SJSA1 (cell line): ENCODE results near the gene CXCR5. TPM values are rescaled to one million over a fixed set of nuclear protein-coding genes. Genes with fewer than 3 reads are reported as not detected.

ENCODE experiments used
- DNase-seq, 2 experiments: peaks; one replicate each; pipeline ENCODE4 v3.0.0-alpha.2; 2015 to 2020; ENCODE audit warnings: low spot score in 2 of 2, low read depth in 1 of 2
- H3K27ac ChIP-seq: fragments of 250-450 bp; sonication (Bioruptor Pico); 2 replicates; pipeline ENCODE4 v1.5.1; 2020; ENCODE audit warnings: mild to moderate bottlenecking, moderate library complexity
- H3K27me3 ChIP-seq: fragments of 250-450 bp; sonication (Bioruptor Pico); replicated peaks from 2 replicates; pipeline ENCODE4 v1.5.1; 2020; ENCODE audit warnings: mild to moderate bottlenecking, moderate library complexity
- H3K36me3 ChIP-seq: fragments of 250-450 bp; sonication (Bioruptor Pico); 2 replicates; pipeline ENCODE4 v1.5.1; 2020; ENCODE audit warnings: mild to moderate bottlenecking
- H3K4me1 ChIP-seq: fragments of 250-450 bp; sonication (Bioruptor Pico); replicated peaks from 2 replicates; pipeline ENCODE4 v1.6.1; 2021; ENCODE audit warnings: mild to moderate bottlenecking
- H3K4me3 ChIP-seq: fragments of 250-450 bp; sonication (Bioruptor Pico); 2 replicates; pipeline ENCODE4 v1.5.1; 2020; ENCODE audit warnings: mild to moderate bottlenecking
- H3K9me3 ChIP-seq: fragments of 250-450 bp; sonication (Bioruptor Pico); replicated peaks from 2 replicates; pipeline ENCODE4 v1.5.1; 2020; ENCODE audit warnings: mild to moderate bottlenecking
- total RNA-seq: library from RNA; depleted of rRNA; stranded (reverse); fragments of >200 nt; shearing (Covaris generic); gene quantifications from 2 replicates; pipeline ENCODE4 v1.2.3, GENCODE V29; 2014

CXCR5 gene
- total RNA-seq, 1 experiment from 2014 or later, result not detected

DNA sequence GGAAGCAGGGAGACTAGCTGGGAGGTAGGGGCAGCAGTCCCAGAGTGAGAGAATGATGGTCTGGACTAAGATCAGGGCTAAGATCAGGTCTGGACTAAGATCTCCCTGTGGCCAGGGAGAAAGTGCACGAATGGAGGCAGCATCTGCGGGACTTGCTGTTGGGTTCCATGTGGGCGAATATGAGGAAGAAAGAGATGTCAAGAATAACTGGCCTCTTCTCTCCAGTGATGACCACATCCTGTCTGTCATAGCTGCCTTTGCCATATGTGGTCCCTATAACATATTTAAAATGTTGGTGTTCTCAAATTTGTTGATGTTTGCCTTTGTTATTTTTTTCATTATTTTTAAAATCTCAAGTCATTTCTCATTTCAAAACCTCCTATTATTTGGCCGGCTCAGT, 27.4 kb upstream of the CXCR5 start:
- DNase-seq, result no peak
- no peak overlapping the region for H3K27ac ChIP-seq
- no peaks in the 10 kb centered on the region for H3K9me3 ChIP-seq
- no peak overlapping the region for H3K4me3 ChIP-seq
- H3K4me1 ChIP-seq, result no peaks in the 10 kb centered on the region
- no peaks in the 10 kb centered on the region for H3K27me3 ChIP-seq
- H3K36me3 ChIP-seq, result no peaks in the 10 kb centered on the region

DNA sequence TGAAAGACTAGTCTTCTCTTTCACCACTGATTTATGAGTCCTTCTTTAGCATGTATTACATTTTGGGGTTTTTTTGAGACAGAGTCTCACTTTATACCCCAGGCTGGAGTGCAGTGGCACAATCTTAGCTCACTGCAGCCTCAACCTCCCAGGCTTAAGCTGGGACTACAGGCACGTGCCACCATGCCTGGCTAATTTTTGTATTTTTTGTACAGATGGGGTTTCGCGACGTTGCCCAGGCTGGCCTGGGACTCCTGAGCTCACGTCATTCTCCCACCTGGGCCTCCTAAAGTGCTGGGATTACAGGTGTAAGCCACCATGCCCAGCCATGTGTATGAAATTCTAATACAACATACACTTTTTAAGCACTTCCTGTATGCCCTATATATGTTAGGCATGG, 26.3 kb upstream of the CXCR5 start:
- no peaks in the 10 kb centered on the region for H3K9me3 ChIP-seq
- no peak overlapping the region for H3K4me3 ChIP-seq
- no peaks in the 10 kb centered on the region for H3K4me1 ChIP-seq
- no peak overlapping the region for H3K27ac ChIP-seq
- H3K36me3 ChIP-seq, result no peaks in the 10 kb centered on the region
- H3K27me3 ChIP-seq, result no peaks in the 10 kb centered on the region
- no peak for DNase-seq

- H3K27me3 ChIP-seq, result no peaks in the 10 kb centered on the region
- H3K9me3 ChIP-seq, result no peaks in the 10 kb centered on the region
- H3K4me3 ChIP-seq, result no peak overlapping the region
- DNase-seq, result no peak
- no peaks in the 10 kb centered on the region for H3K4me1 ChIP-seq
- H3K36me3 ChIP-seq, result no peaks in the 10 kb centered on the region
- H3K27ac ChIP-seq, result no peak overlapping the region
Measured at GRCh38 chr11:118859973-118860372, 23.7 kb upstream of the CXCR5 start.

DNA sequence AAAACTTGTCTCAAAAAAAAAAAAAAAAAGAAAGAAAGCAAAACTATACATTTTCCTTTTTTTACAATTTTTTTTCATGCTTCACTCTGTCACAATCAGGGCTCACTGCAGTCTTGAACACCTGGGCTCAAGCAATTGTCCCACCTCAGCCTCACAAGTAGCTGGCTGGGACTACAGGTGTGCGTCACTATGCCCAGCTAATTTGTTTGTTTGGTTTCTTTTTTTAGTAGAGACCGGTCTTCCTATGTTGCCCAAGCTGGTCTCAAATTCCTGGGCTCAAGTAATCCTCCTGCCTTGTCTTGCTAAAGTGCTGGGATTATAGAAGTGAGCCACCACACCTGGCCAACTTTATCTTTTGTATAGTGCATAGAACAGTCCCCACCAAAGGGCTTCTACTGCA, 15.0 kb upstream of the CXCR5 start:
- Histone ChIP-seq H3K4me3 (no peak overlapping the region), H3K4me1 (no peaks in the 10 kb centered on the region), H3K27me3 (no peaks in the 10 kb centered on the region), H3K9me3 (no peaks in the 10 kb centered on the region), H3K27ac (no peak overlapping the region), H3K36me3 (no peaks in the 10 kb centered on the region)
- no peak for DNase-seq

DNA sequence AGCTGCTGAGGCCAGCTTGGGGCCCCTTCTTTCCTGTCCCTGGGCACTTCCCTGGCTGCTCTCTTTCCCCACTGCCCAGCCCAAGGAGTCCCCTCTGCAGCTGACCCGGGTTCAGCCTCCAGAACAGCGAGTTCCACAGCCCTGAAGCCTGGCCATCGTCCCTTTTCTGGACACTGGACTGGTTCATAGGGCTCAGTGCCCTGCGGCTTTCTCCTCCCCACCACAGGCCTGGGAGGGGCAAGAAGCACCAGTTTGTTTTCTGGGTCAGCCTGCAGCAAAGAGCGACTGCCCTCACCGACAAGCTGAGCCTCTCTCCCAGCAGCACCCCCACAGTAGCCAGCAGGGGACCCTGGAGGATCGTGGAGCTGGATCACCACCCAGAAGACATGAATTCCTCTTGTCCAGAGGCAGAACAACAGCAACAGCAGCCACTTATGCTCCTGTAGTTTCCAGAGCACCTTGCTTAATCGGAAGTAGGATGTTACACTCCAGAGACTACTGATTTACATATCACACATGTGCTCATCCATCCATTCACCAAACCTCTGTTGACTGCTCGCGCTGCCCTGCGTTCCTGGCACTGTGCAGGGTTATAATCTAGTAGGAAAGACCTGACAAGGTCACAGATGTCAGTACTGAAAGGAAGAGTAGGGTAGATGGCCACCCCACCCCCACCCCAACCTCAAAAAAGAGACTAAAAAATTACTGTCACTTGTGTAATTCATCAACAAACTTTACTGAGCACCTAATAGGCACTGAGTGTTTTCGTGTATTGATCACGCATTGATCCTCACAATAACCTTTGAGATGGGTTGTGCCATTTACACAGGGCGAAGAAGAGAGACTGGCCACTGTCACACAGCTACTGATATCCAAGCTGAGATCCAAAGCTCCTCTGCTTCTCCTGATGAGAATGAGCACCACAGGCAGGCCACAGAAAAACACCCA, 13.0 kb upstream of the CXCR5 start:
- Histone ChIP-seq H3K4me3 (no peak overlapping the region), H3K9me3 (no peaks in the 10 kb centered on the region), H3K27me3 (no peaks in the 10 kb centered on the region), H3K27ac (no peak overlapping the region), H3K4me1 (no peaks in the 10 kb centered on the region), H3K36me3 (no peaks in the 10 kb centered on the region)
- DNase-seq, result no peak

DNA sequence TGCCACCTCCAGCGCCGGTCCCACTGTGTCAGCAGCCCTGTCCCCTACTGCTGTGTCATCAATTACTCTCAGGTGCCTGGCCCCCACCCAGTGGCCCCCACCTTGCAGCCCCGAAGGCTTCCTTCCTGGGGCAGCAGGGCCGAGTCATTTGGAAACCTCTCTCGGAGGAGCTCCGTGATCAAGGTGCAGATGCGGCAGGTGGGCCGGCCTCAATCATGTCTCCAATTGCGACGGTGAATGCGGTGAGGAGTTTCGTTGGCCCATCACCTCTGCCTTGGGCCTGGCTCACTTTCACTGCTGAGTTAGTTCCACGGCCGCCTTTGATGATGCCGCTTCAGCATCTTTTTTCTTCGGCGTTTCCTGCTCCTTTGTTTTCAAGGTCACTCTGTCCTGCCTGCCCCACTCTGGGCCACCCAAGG, 11.3 kb upstream of the CXCR5 start:
- Histone ChIP-seq H3K4me1 (no peaks in the 10 kb centered on the region), H3K9me3 (no peaks in the 10 kb centered on the region), H3K36me3 (no peaks in the 10 kb centered on the region), H3K27me3 (no peaks in the 10 kb centered on the region), H3K4me3 (no peak overlapping the region), H3K27ac (no peak overlapping the region)
- no peak for DNase-seq

DNA sequence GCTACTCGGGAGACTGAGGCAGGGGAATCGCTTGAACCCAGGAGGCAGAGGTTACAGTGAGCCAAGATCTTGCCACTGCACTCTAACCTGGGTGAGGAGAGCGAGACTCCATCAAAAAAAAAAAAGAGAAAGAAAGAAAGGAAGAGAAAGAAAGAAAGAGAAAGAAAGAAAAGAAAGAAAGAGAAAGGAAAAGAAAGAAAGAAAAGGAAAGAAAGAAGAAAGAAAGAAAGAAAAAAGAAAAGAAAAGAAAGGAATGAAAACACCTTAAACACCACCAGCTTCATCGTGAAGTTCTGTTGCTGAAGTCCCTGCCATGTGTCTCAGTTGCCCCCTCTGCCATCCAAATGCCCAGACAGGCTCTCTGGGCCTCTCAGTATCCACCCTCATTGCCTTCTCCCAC, 9.9 kb upstream of the CXCR5 start:
- H3K36me3 ChIP-seq, result no peaks in the 10 kb centered on the region
- H3K27me3 ChIP-seq, result no peaks in the 10 kb centered on the region

GRCh38 chr11:118876286-118876685, 7.4 kb upstream of the CXCR5 start:
- no peaks in the 10 kb centered on the region for H3K36me3 ChIP-seq
- H3K27me3 ChIP-seq, result no peaks in the 10 kb centered on the region
- no peak for DNase-seq
- no peaks in the 10 kb centered on the region for H3K4me1 ChIP-seq
- H3K27ac ChIP-seq, result no peak overlapping the region
- H3K9me3 ChIP-seq, result no peaks in the 10 kb centered on the region
- no peak overlapping the region for H3K4me3 ChIP-seq

More for the DNA sequence above, 9.9 kb upstream of the CXCR5 start:
- Histone ChIP-seq H3K4me3 (no peak overlapping the region), H3K27ac (no peak overlapping the region), H3K9me3 (no peaks in the 10 kb centered on the region), H3K4me1 (no peaks in the 10 kb centered on the region)
- no peak for DNase-seq

DNA sequence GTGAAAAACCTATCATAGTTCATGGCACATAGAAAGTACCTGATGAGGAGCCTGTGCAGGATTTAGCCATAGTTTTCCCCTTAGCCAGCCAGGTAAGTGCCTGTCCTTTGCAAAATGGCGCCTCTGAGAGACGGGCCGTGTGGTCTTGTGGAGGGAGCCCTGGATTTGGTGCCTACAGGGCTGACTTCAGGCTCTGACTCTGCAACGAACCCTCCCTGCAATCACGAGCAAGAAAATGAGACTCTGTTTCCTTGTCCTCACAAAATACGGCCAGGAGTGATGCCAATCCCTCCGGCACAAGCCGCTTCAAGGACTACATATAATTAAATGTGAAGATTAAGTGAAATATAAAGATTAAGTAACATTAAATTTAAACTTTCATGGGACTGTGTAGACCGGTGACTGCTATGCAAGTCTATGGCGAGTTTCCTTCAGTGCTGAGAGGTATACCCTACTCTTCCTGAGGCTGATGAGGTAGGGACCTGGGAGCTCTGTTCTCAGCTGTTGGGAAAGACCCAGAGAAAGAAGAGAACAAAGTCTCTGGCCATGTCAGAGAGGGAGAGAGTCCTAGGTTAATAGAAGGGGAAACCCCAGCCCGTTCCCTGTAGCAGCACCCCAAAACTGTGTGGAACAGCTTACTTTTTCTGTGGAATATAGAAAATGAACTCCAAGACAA, 6.1 kb upstream of the CXCR5 start:
- H3K27ac ChIP-seq, result no peak overlapping the region
- H3K4me3 ChIP-seq, result no peak overlapping the region
- H3K36me3 ChIP-seq, result no peaks in the 10 kb centered on the region
- no peaks in the 10 kb centered on the region for H3K27me3 ChIP-seq
- H3K4me1 ChIP-seq, result no peaks in the 10 kb centered on the region
- no peak for DNase-seq
- no peaks in the 10 kb centered on the region for H3K9me3 ChIP-seq

DNA sequence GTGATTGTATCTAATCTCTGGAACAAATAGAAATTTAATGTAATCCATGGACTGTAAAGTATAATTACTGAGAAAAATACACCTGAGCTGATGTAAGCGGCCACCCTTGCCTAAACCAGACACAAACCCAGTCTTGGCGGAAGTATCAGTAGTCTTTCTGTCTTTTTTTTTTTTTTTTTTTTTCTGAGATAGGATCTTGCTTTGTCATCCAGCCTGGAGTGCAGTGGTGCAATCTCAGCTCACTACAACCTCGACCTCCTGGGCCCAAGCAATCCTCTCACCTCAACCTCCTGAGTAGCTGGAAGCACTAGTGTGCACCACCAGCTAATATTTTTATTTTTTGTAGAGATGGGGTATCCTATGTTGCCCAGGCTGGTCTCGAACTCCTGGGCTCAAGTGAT, 5.5 kb upstream of the CXCR5 start:
- no peak overlapping the region for H3K4me3 ChIP-seq
- H3K36me3 ChIP-seq, result no peaks in the 10 kb centered on the region
- H3K27ac ChIP-seq, result no peak overlapping the region
- no peaks in the 10 kb centered on the region for H3K4me1 ChIP-seq
- DNase-seq, result no peak
- no peaks in the 10 kb centered on the region for H3K27me3 ChIP-seq
- H3K9me3 ChIP-seq, result no peaks in the 10 kb centered on the region

DNA sequence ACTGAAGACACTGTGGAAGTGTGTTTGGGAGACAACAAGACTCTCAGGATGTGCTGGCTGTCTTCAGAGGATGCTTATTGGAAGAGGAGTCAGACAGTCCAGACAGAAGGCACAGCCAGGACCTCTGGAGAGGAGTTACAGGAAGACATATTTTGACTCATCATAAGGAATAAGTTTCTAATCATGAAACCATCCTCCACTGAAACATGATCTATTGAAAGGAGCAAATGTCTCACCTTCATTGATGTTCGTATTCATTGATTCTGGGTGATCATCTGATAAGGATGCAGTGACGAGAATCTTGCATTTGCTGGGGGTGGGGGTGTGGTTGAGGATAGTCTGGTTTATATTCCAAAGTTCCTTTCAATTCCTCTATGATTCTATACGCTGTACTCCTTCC, 2.5 kb upstream of the CXCR5 start:
- H3K9me3 ChIP-seq, result no peaks in the 10 kb centered on the region
- H3K27me3 ChIP-seq, result no peaks in the 10 kb centered on the region
- H3K4me1 ChIP-seq, result no peaks in the 10 kb centered on the region
- no peak overlapping the region for H3K4me3 ChIP-seq
- no peaks in the 10 kb centered on the region for H3K36me3 ChIP-seq
- no peak overlapping the region for H3K27ac ChIP-seq
- no peak for DNase-seq

GRCh38 chr11:118882491-118882890, 1.2 kb upstream of the CXCR5 start:
- no peaks in the 10 kb centered on the region for H3K9me3 ChIP-seq
- no peaks in the 10 kb centered on the region for H3K27me3 ChIP-seq
- H3K4me3 ChIP-seq, result no peak overlapping the region
- peaks cover 3% of the 10 kb centered on the region for H3K4me1 ChIP-seq
- DNase-seq, result no peak
- no peaks in the 10 kb centered on the region for H3K36me3 ChIP-seq
- H3K27ac ChIP-seq, result no peak overlapping the region

GRCh38 chr11:118883004-118883367, 706 bp upstream of the CXCR5 start:
- Histone ChIP-seq H3K4me3 (no peak overlapping the region), H3K36me3 (no peaks in the 10 kb centered on the region), H3K4me1 (peaks cover 8% of the 10 kb centered on the region), H3K9me3 (no peaks in the 10 kb centered on the region), H3K27ac (no peak overlapping the region), H3K27me3 (no peaks in the 10 kb centered on the region)
- no peak for DNase-seq

DNA sequence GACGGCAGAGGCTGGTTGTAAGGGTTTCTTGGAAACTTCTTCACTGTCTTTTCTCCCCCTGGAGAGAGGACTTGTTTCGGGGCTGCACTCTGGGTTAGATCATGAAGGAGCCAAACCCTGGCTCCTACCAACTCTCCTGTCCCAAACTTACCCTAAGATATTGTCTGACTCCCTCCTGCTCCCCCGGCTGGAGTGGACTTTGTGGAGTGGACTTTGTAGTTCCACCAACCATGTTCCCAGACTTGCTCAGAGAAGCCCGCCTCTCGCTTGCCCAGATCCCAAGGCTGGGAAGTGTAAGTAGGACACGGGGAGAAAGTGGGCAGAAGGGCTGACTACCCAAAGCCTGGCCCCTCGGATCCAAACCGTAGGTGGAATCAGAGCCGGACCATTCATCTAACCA, 1.2 kb downstream of the CXCR5 start:
- Histone ChIP-seq H3K4me3 (no peak overlapping the region), H3K4me1 (peaks cover 12% of the 10 kb centered on the region), H3K9me3 (no peaks in the 10 kb centered on the region), H3K36me3 (no peaks in the 10 kb centered on the region), H3K27me3 (no peaks in the 10 kb centered on the region), H3K27ac (no peak overlapping the region)
- no peak for DNase-seq
